Motor neuron (in vitro differentiated cells): ENCODE results near the gene RGS9. TPM values are rescaled to one million over a fixed set of nuclear protein-coding genes. Genes with fewer than 3 reads are reported as not detected.
"Not testable (repeated sequence)": the region's sequence is repeated elsewhere in the genome, so short reads cannot be mapped to it uniquely, and the experiment has no call there.

Experiments used
- ATAC-seq, 8 experiments: fragments of 200-7000 bp; cut with Tn5 transposase; replicated peaks in 6 of 8; 2 replicates each; pipeline ENCODE4 v1.8.0; 2021; ENCODE audit warnings: mild to moderate bottlenecking in 8 of 8, moderate library complexity in 8 of 8
- H3K27ac ChIP-seq, 2 donors: fragments of 250-450 bp; sonication (Bioruptor Pico); 2 replicates each; pipeline ENCODE4 v1.9.0; 2021; ENCODE audit warnings: antibody characterized with exemption in 2 of 2, mild to moderate bottlenecking in 2 of 2, moderate library complexity in 1 of 2
- H3K4me1 ChIP-seq, 2 donors: fragments of 250-450 bp; sonication (Bioruptor Pico); replicated peaks in 1 of 2; 2 replicates each; pipeline ENCODE4 v1.6.1; 2021; ENCODE audit warnings: antibody characterized with exemption in 2 of 2, mild to moderate bottlenecking in 2 of 2, moderate library complexity in 1 of 2
- H3K4me3 ChIP-seq, 5 donors: fragments of 250-450 bp; sonication (Bioruptor Pico); 2 replicates each; pipeline ENCODE4 v1.9.0; 2021; ENCODE audit warnings: antibody characterized with exemption in 5 of 5, mild to moderate bottlenecking in 5 of 5, moderate library complexity in 4 of 5
- WGBS, 10 experiments: fragments of 450-650 bp; shearing (Covaris generic); methylation state at CpG; one replicate each; pipeline ENCODE4 v1.0.0; 2022; 5-methylcytosine and 5-hydroxymethylcytosine counted together
- in situ Hi-C, 9 experiments: fragments of 400-800 bp; cut with MboI; loops; one replicate each; pipeline ENCODE4 v1.15.0; 2021; ENCODE audit warnings: low sequenced_read_pairs in 9 of 9, low pct_unique_long_range_greater_than_20kb in 2 of 9; ENCODE audit not compliant: unreplicated experiment in 9 of 9
- total RNA-seq, 8 experiments: library from RNA; unstranded; fragments of 300-600 nt; gene quantifications; 2 replicates each; pipeline versions ENCODE4 v1.2.3 to v1.2.4, GENCODE V29; 2022

RGS9 gene
- total RNA-seq, 8 experiments from 2014 or later, result 0.46 to 52.0 (median 4.5) TPM

- H3K27ac ChIP-seq, result no peak overlapping the region
- in situ Hi-C loops, result no loop called here
- peaks cover 0 to 14% of the 10 kb centered on the region in 2 donors for H3K4me1 ChIP-seq
- no peak for ATAC-seq
- no peak overlapping the region for H3K4me3 ChIP-seq
- 60 to 100% (median 90%) methylated on average over 1 to 4 of the region's 5 CpGs; no CpG with 5 or more reads in 4 of the 10 experiments for WGBS, 10 experiments
Observed at GRCh38 chr17:65102235-65102634, 34.9 kb upstream of the RGS9 start.

- WGBS, 10 experiments, result 17 to 100% (median 59%) methylated on average over 1 to 4 of the region's 5 CpGs
- in situ Hi-C loops, result no loop called here
- ATAC-seq, result no peak
- H3K4me3 ChIP-seq, result no peak overlapping the region
- no peak overlapping the region for H3K27ac ChIP-seq
- peaks cover 0 to 14% of the 10 kb centered on the region in 2 donors for H3K4me1 ChIP-seq
Observed at GRCh38 chr17:65102788-65103187, 34.4 kb upstream of the RGS9 start.

- 0 to 100% (median 44%) methylated on average over 1 to 2 of the region's 3 CpGs; no CpG with 5 or more reads in 4 of the 10 experiments for WGBS, 10 experiments
- Histone ChIP-seq H3K27ac (no peak overlapping the region), H3K4me3 (no peak overlapping the region), H3K4me1 (peaks cover 0 to 14% of the 10 kb centered on the region in 2 donors)
- in situ Hi-C loops, result no loop called here
- no peak for ATAC-seq
Observed at GRCh38 chr17:65103431-65103830, 33.7 kb upstream of the RGS9 start.

GRCh38 chr17:65103896-65104295 lies 33.3 kb upstream of the RGS9 start:
- in situ Hi-C loops, result no loop called here
- ATAC-seq, result no peak
- whole genome bisulfite sequencing, 10 experiments, result 70 to 100% (median 100%) methylated on average over 1 to 4 of the region's 5 CpGs; no CpG with 5 or more reads in 3 of the 10 experiments
- Histone ChIP-seq H3K4me1 (peaks cover 0 to 14% of the 10 kb centered on the region in 2 donors), H3K27ac (no peak overlapping the region), H3K4me3 (no peak overlapping the region)

- in situ Hi-C loops, result no loop called here
- Histone ChIP-seq H3K27ac (no peak overlapping the region), H3K4me1 (peaks cover 0 to 14% of the 10 kb centered on the region in 2 donors), H3K4me3 (no peak overlapping the region)
- no peak for ATAC-seq
Observed at GRCh38 chr17:65104541-65104940, 32.6 kb upstream of the RGS9 start.

GRCh38 chr17:65104973-65105372 lies 32.2 kb upstream of the RGS9 start:
- WGBS, 10 experiments, result 0 to 100% (median 56%) methylated on average over 1 to 4 of the region's 6 CpGs; no CpG with 5 or more reads in 1 of the 10 experiments
- in situ Hi-C loops, result no loop called here
- Histone ChIP-seq H3K27ac (no peak overlapping the region), H3K4me1 (peaks cover 0 to 14% of the 10 kb centered on the region in 2 donors), H3K4me3 (no peak overlapping the region)
- no peak for ATAC-seq

GRCh38 chr17:65108152-65108551 lies 29.0 kb upstream of the RGS9 start:
- H3K4me1 ChIP-seq, result peaks cover 0 to 14% of the 10 kb centered on the region in 2 donors
- in situ Hi-C loops, result no loop called here
- H3K27ac ChIP-seq, result no peak overlapping the region
- no peak for ATAC-seq
- 75 to 100% (median 93%) methylated on average over 1 to 4 of the region's 6 CpGs; no CpG with 5 or more reads in 4 of the 10 experiments for WGBS, 10 experiments
- no peak overlapping the region for H3K4me3 ChIP-seq

- ATAC-seq, result no peak
- Histone ChIP-seq H3K4me1 (peaks cover 0 to 14% of the 10 kb centered on the region in 2 donors), H3K27ac (no peak overlapping the region), H3K4me3 (no peak overlapping the region)
- in situ Hi-C loops, result no loop called here
- 20 to 90% (median 45%) methylated on average over 2 to 5 of the region's 6 CpGs for WGBS, 10 experiments
Observed at GRCh38 chr17:65109543-65109942, 27.6 kb upstream of the RGS9 start.

- 63 to 100% (median 80%) methylated on average over 1 to 2 of the region's 2 CpGs; no CpG with 5 or more reads in 3 of the 10 experiments for WGBS, 10 experiments
- Histone ChIP-seq H3K27ac (no peak overlapping the region), H3K4me1 (peaks cover 0 to 14% of the 10 kb centered on the region in 2 donors), H3K4me3 (no peak overlapping the region)
- in situ Hi-C loops, result no loop called here
- ATAC-seq, result peak in 1 of 8 experiments; percentile 10
Observed at GRCh38 chr17:65109990-65110680, 27.0 kb upstream of the RGS9 start.

- ATAC-seq, result no peak
- Histone ChIP-seq H3K4me3 (no peak overlapping the region), H3K27ac (no peak overlapping the region), H3K4me1 (no peaks in the 10 kb centered on the region)
- WGBS, 10 experiments, result 0 to 86% (median 55%) methylated on average over 1 to 2 of the region's 3 CpGs; no CpG with 5 or more reads in 4 of the 10 experiments
- in situ Hi-C loops, result no loop called here
Observed at GRCh38 chr17:65115839-65116238, 21.3 kb upstream of the RGS9 start.

GRCh38 chr17:65116515-65116914 lies 20.7 kb upstream of the RGS9 start:
- H3K4me1 ChIP-seq, in situ Hi-C loops, H3K27ac ChIP-seq, ATAC-seq, H3K4me3 ChIP-seq: not testable (repeated sequence)
- WGBS, 10 experiments, result 0 to 100% (median 49%) methylated on average over 1 to 5 of the region's 5 CpGs; no CpG with 5 or more reads in 2 of the 10 experiments

- H3K4me1 ChIP-seq, result peaks cover 0 to under 1% of the 10 kb centered on the region in 2 donors
- H3K4me3 ChIP-seq, result no peak overlapping the region
- H3K27ac ChIP-seq, result no peak overlapping the region
- WGBS, 10 experiments, result 50 to 100% (median 79%) methylated on average over 1 to 3 of the region's 4 CpGs; no CpG with 5 or more reads in 3 of the 10 experiments
- ATAC-seq, result no peak
- in situ Hi-C loops, result no loop called here
Observed at GRCh38 chr17:65117384-65118035, 19.7 kb upstream of the RGS9 start.

- Histone ChIP-seq H3K4me1 (peaks cover 4 to 6% of the 10 kb centered on the region in 2 donors), H3K27ac (no peak overlapping the region), H3K4me3 (no peak overlapping the region)
- 40 to 70% (median 45%) methylated on average over 2 to 5 of the region's 6 CpGs; no CpG with 5 or more reads in 2 of the 10 experiments for WGBS, 10 experiments
- ATAC-seq, result no peak
- in situ Hi-C loops, result no loop called here
Observed at GRCh38 chr17:65121368-65121767, 15.8 kb upstream of the RGS9 start.
